ENCODE results near the gene MAPKBP1.

MAPKBP1 gene

GRCh38 chr15:41834096-41834495 lies 59.8 kb downstream of the MAPKBP1 start:
- no peak for DNase-seq (ENCODE audit: low read depth)
- TF ChIP-seq, protein P1, sequence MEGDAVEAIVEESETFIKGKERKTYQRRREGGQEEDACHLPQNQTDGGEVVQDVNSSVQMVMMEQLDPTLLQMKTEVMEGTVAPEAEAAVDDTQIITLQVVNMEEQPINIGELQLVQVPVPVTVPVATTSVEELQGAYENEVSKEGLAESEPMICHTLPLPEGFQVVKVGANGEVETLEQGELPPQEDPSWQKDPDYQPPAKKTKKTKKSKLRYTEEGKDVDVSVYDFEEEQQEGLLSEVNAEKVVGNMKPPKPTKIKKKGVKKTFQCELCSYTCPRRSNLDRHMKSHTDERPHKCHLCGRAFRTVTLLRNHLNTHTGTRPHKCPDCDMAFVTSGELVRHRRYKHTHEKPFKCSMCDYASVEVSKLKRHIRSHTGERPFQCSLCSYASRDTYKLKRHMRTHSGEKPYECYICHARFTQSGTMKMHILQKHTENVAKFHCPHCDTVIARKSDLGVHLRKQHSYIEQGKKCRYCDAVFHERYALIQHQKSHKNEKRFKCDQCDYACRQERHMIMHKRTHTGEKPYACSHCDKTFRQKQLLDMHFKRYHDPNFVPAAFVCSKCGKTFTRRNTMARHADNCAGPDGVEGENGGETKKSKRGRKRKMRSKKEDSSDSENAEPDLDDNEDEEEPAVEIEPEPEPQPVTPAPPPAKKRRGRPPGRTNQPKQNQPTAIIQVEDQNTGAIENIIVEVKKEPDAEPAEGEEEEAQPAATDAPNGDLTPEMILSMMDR (IDR thresholded peaks at IDR 0.05; ENCODE audit: low read depth, low read length, missing control alignments), result no peak
- H3K4me3 ChIP-seq (ENCODE audit: low read depth, low read length), result no peak overlapping the region

- TF ChIP-seq, protein P1 (IDR thresholded peaks at IDR 0.05; ENCODE audit: low read depth, low read length, missing control alignments), result no peak
- no peak overlapping the region for H3K4me3 ChIP-seq (ENCODE audit: low read depth, low read length)
- no peak for DNase-seq (ENCODE audit: low read depth)
These were observed 61.8 kb downstream of the MAPKBP1 start for GRCh38 chr15:41836073-41836472.

- no peak overlapping the region for H3K4me3 ChIP-seq (ENCODE audit: low read depth, low read length)
- TF ChIP-seq, protein P1 (IDR thresholded peaks at IDR 0.05; ENCODE audit: low read depth, low read length, missing control alignments), result no peak
- no peak for DNase-seq (ENCODE audit: low read depth)
These were observed 62.6 kb downstream of the MAPKBP1 start for GRCh38 chr15:41836713-41837454.

GRCh38 chr15:41838400-41838897 lies 64.2 kb downstream of the MAPKBP1 start, which contains the start of gene PLA2G4B:
Gene PLA2G4B, plus strand, starts transcription at chr15:41838847. Its CDS starts 67 bp downstream, at chr15:41838914.
- no peak within 1 kb of the TSS for H3K4me3 ChIP-seq (ENCODE audit: low read depth, low read length)
- no peak for DNase-seq (ENCODE audit: low read depth)
- TF ChIP-seq, protein P1 (IDR thresholded peaks at IDR 0.05; ENCODE audit: low read depth, low read length, missing control alignments), result no peak

- no peak overlapping the region for H3K4me3 ChIP-seq (ENCODE audit: low read depth, low read length)
- no peak for DNase-seq (ENCODE audit: low read depth)
- TF ChIP-seq, protein P1 (IDR thresholded peaks at IDR 0.05; ENCODE audit: low read depth, low read length, missing control alignments), result no peak
These were observed 65.7 kb downstream of the MAPKBP1 start for GRCh38 chr15:41839781-41840491.

DNA sequence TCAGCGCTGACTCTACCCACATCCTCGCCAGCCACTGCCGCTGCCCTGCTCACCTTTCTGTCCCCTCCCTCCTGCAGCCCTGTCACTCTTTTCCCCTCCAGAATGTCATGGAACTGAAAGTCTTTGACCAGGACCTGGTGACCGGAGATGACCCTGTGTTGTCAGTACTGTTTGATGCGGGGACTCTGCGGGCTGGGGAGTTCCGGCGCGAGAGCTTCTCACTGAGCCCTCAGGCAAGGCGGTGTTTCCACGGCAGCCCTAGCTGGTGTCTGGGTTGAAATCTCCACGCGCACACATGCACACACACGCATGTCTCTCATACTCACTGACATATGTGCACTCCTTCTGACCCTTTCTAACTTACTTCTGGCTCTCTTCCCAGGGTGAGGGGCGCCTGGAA lies 66.4 kb downstream of the MAPKBP1 start:
- TF ChIP-seq, protein P1 (IDR thresholded peaks at IDR 0.05; ENCODE audit: low read depth, low read length, missing control alignments), result no peak
- H3K4me3 ChIP-seq (ENCODE audit: low read depth, low read length), result no peak overlapping the region
- DNase-seq (ENCODE audit: low read depth), result no peak

Data from GM12864 (cell line).